GM19043 (cell line): ENCODE results near the gene C1QTNF8.

Experiments
- ATAC-seq: cut with Tn5 transposase; IDR thresholded peaks from one replicate; pipeline ENCODE4 v1.9.1; 2021; ENCODE audit warnings: low read depth; ENCODE audit not compliant: unreplicated experiment

The C1QTNF8 gene

GRCh38 chr16:1066584-1067172 lies 29.4 kb downstream of the C1QTNF8 start:
- no peak for ATAC-seq

DNA sequence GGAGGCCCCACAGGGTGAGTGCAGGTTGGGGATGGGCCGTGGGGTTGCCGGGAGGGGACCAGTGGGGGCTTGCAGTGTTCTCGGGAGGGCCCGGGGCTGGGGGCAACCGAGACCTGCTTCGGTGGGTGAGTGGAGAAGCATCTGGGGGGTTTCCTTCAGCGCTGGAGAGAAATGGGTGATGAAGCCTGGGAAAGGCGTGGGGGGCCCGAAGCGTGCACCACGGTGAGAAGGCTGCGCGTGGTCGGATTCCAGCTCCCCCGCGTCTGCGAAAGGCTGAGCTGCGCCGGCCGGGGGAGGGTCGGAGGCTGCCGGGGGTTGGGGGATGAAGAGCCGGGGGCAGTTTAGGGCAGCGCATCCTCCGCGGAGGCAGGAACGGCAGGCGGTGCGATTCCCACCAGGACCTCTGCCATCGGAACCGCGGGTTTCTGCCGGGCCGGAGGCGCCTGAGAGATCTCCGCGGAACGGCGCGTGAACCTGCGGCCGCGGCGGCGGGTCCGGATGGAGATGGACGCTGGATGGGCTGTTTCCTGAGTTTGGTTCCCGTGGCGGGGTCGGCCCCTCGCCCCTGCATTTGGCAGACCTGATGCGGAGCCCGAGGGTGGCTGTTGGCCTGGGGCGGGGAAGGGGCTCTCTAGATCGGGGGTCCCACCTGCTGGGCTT lies 30.4 kb downstream of the C1QTNF8 start:
- no peak for ATAC-seq

DNA sequence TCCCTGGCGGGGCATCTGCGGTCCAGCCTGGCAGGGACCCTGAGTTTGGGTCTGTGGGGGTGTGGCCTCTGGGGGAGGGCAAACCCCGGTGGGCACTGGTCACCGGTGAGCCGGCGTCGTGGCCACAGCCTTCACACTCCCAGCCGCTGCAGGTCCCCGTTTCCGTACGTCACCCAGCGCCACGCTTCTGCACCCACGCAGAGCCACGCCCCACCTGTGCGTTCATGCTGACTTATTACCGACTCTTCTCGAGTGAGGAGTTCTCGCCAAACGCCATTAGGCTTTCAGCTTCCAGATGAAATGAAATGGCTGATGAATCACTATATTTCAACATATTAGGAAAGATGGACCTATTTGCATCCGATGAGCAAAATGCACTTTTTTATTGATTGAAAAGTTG lies 32.3 kb downstream of the C1QTNF8 start:
- no peak for ATAC-seq

DNA sequence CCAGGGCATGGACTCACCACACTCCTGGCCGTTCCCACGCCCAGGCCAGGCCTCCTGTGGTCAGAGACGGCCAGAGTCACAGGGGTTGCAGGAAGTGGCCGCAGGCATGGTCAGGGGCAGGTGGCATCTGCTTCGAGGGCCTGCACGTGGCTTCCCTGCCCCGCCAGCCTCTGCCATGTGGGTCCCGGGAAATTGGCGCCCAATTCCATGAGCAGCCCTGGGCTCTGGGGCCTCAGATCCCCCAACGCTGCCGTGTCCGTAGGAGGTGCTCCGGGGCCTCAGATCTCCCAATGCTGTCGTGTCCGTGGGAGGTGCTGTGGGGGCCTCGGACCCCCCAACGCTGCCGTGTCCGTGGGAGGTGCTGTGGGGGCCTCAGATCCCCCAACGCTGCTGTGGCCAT lies 33.1 kb downstream of the C1QTNF8 start:
- no peak for ATAC-seq

DNA sequence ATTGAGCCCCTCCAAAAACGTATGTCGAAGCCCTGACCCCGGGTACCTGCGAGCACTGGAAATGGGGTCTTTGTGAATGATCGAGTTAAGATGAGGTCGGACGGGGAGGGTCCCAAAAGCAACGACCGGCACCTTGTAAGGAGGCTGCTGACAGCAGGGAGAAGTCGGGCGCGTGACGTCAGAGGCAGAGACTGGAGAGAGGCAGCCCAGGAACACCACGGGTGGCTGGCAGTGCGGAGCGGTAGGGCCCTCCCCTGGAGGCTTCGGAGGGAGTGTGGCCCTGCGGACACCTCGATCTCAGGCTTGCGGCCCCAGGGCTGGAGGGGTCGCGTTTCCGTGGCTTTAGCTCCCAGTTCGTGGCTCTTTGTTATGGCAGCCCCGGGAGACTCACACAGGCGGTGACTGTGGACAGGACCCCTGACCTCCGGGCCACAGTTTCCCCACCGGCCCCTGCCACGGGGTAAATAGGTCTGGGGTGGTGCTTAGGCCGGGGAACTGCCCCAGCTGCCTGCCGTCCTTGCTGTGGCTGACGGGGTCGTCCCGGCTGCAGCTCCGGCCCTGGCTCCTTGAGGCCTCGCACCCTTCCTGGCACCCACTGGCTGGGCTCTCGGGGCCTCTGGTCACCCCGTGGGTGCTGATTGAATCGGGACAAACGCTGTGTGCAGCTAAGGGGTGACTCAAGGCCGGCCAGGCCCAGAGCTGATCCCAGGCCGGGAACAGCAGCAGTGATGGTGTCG lies 34.1 kb downstream of the C1QTNF8 start:
- ATAC-seq: no peak

DNA sequence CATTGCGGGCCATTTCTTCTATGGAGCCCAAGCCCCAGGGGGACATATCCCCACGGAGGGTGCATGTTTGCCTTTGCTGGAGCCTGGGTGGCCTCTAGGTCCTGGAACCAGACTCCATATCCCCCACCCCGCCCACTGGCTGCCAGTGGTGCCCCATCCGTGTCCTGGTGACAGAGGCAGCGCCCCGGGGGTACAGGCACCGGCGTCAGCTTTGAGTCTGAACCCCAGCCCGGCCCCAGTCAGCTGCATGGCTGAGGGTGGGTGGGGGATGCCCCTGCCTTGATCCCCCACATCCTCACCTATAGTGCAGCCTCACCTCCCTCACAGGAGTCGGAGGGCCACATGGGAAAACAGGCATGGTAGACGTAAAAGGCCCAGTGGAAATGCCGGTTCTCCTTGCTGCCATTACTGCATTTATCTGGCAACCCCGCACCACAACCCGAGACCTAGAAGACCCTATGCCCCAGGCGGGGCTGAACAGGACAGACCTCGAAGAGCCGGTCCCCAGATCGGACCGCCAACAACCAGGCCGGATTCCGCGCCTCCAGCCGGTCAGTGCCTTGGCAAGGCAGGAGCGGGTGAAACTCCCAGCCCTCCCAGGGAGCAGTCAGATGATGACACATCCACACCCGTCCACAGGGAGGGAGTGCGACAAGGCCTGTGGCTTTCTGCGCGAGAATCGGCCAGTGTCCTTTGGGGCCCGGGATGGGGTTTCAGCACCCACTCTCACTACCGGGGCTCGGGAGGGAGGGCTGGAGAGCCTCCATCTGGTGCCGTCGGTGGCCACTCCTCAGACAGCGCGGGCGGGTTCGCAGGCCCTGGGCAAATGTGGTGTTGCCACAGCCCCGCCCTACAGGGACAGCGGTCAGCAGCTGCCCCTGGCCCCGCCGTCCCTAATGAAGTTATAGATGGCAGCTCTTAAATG lies 35.4 kb downstream of the C1QTNF8 start:
- no peak for ATAC-seq

- no peak for ATAC-seq
These were observed 36.7 kb downstream of the C1QTNF8 start for GRCh38 chr16:1059310-1059709.

DNA sequence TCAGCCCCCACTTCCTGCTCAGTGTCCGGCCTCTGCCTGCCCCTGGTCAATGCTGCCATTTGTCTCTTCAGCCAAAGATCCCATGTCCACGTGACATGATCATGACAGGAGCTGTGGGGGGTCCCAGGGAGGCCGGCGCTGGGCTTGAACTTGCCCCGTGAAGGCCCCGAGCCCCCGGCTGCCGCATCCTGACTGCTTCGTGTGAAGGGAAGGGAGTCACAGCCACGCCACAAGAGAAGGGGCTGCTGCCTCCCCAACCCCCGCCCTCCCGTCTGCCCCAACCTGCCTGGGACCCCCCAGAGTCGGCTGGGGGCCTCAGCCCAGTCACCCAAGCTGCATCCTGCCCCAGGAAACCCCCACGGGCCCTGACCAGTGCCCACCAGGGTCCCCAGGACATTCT lies 37.8 kb downstream of the C1QTNF8 start:
- no peak for ATAC-seq

DNA sequence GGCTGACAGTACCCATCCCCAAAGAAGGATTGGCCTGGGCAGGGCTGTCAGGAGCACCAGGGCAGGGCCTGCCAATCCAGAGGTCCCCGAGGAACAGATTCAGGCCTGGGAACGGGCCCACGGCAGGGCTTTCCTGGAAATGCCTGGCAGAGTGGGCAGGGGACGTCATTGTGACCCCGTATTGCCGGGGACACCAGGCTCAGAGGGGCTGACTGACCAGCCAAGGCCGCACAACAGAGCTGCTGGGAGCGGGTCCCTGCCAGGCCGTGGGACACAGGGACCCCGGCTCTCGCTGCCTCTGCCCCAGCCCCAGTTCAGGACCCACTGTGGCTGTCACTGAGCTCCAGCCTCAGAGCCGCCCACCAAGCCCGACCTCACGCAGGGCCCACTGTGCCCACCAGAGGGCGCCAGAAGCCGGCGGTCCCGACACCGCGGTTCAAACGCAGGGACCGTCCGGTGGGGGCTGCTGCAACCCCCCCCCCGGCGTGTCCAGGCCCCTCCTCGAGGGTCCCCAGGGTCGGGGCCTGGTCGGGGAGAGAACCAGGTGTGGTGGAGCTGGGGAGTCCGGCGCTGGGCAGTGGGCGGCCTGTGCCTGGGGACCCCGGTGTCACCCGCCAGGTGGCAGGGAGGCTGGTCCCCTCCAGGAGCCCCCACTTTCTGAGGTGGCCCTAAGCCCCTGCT lies 38.7 kb downstream of the C1QTNF8 start:
- no peak for ATAC-seq

- no peak for ATAC-seq
These were observed 39.8 kb downstream of the C1QTNF8 start for GRCh38 chr16:1056196-1056595.

GRCh38 chr16:1055557-1055924 lies 40.5 kb downstream of the C1QTNF8 start:
- ATAC-seq: no peak

GRCh38 chr16:1054660-1055556 lies 41.1 kb downstream of the C1QTNF8 start:
- ATAC-seq: no peak

GRCh38 chr16:1053700-1054368 lies 42.2 kb downstream of the C1QTNF8 start:
- ATAC-seq: no peak

GRCh38 chr16:1053121-1053521 lies 42.9 kb downstream of the C1QTNF8 start:
- no peak for ATAC-seq

DNA sequence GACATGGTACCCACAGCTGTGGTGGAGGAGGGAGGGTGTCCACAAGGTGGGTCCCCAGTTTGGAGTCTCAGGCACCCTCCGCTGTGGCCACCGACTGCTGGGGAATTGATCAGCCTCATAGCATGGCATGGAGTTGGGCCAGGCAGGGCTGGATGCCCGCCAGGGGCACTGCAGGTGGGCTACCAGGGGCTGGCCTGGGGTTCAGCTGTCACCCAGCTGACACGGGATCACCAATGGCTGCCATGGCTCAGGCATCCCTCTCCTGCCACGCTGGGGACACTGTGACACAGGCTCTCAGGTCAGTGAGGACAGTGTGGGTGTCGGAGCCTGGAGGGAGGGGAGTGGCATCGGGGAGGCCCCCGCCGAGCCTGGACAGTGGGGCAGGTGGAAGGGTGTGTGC lies 43.3 kb downstream of the C1QTNF8 start:
- ATAC-seq: no peak

DNA sequence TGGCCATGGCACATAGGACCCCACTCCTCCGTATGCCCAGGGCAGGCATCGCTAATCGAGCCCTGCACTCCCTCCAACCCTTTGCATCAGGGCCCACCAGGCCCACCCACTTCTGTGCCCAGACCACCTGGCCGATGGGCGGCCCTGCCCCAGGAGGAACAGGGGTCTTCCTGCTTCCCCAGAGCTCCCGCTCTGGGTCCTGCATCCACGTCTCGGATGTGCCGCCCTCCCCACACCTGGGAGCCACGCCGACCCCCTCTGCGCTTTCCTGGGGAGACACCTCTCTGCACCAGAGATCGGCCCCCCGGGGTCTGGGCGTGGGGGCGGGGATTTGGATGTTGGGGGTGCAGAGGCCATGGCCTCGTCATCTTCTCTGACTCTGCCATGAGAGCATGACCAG lies 44.6 kb downstream of the C1QTNF8 start:
- no peak for ATAC-seq

DNA sequence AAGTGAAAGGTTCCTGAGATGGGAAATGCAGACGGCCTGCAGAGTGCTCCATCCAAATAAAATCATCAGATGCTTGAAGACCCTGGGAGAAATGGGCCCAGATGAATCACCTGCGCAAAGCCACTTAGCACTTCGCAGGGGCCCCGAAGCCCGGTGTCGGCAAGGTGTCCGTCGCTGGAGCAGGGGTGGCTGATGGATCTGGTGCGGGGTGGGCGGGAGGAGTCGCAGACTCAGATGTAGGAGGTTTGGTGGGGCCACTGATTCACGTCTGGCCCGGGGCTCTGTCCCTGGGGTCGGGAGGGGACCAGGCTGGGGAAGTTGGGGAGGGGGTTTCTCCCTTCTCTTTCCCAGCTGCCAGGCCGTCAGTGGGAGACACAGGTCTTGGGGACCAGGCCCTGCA lies 45.1 kb downstream of the C1QTNF8 start:
- no peak for ATAC-seq

DNA sequence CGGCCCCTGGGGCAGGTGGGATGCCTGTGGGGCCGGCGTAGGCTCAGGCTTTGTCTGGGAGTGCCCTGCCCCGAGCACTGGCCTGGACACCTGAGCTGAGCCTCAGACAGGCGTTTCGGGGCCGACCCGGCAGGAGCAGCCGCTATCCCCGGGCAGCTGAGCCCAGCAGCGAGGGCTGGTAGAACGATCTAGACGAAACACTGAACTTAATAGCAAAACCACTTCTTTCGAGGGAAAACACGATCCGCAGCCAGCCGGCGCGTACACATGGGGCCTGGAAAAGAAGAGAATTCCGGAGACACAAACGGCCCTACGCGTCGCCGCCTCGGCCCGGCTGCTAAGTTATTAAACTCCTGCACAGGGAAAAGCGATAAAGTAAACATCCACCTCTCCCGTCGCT lies 45.5 kb downstream of the C1QTNF8 start:
- no peak for ATAC-seq

GRCh38 chr16:1049976-1050247 lies 46.1 kb downstream of the C1QTNF8 start:
- no peak for ATAC-seq
